HG02571 (cell line): ENCODE data around the gene KRTAP25-1.

Experiments used
- ATAC-seq: cut with Tn5 transposase; IDR thresholded peaks from one replicate; pipeline ENCODE4 v1.9.1; 2021; ENCODE audit warnings: mild to moderate bottlenecking, moderate library complexity; ENCODE audit not compliant: unreplicated experiment

The KRTAP25-1 gene

GRCh38 chr21:30249936-30250335 is 39.4 kb downstream of the KRTAP25-1 start:
- ATAC-seq = no peak

GRCh38 chr21:30248844-30249243 is 40.5 kb downstream of the KRTAP25-1 start:
- no peak for ATAC-seq

- no peak for ATAC-seq
Measured at GRCh38 chr21:30245061-30245460, 44.3 kb downstream of the KRTAP25-1 start.

GRCh38 chr21:30243691-30244090 is 45.6 kb downstream of the KRTAP25-1 start:
- no peak for ATAC-seq

- no peak for ATAC-seq
Measured at GRCh38 chr21:30240661-30241060, 48.7 kb downstream of the KRTAP25-1 start.
